Liver (tissue), 9 donors: Measurements from ENCODE around the gene GTF3C6. TPM values are rescaled to one million over a fixed set of nuclear protein-coding genes. Genes with fewer than 3 reads are reported as not detected.

Experiments used
- DNase-seq: peaks from one replicate; pipeline ENCODE4 v3.0.0-alpha.2; 2017; ENCODE audit warnings: low spot score
- H3K27ac ChIP-seq, 2 donors: one replicate each; pipeline ENCODE4 v1.7.0; 2013; ENCODE audit warnings: inconsistent platforms in 2 of 2, low read length in 2 of 2, control low read depth in 1 of 2, low read depth in 1 of 2, mild to moderate bottlenecking in 1 of 2
- H3K27me3 ChIP-seq, 4 donors: one replicate each; pipeline versions ENCODE4 v1.6.1 to v1.7.0; 2013; ENCODE audit warnings: low read length in 3 of 4, inconsistent platforms in 1 of 4, mild to moderate bottlenecking in 1 of 4, moderate library complexity in 1 of 4; ENCODE audit not compliant: control insufficient read depth in 4 of 4, insufficient read depth in 4 of 4
- H3K36me3 ChIP-seq, 4 donors: one replicate each; pipeline versions ENCODE4 v1.6.1 to v1.7.0; 2013; ENCODE audit warnings: low read length in 3 of 4, mild to moderate bottlenecking in 3 of 4, low read depth in 1 of 4, moderate library complexity in 1 of 4; ENCODE audit not compliant: control insufficient read depth in 4 of 4, insufficient read depth in 3 of 4
- H3K4me1 ChIP-seq, 4 donors: one replicate each; pipeline versions ENCODE4 v1.6.1 to v1.7.0; 2013; ENCODE audit warnings: low read length in 3 of 4, mild to moderate bottlenecking in 3 of 4, moderate library complexity in 1 of 4; ENCODE audit not compliant: control insufficient read depth in 4 of 4, insufficient read depth in 4 of 4
- H3K4me3 ChIP-seq, 3 donors: one replicate each; pipeline versions ENCODE4 v1.6.1 to v1.7.0; 2013; ENCODE audit warnings: low read length in 3 of 3, control low read depth in 1 of 3, low read depth in 1 of 3, mild to moderate bottlenecking in 1 of 3
- H3K9ac ChIP-seq, 2 donors: one replicate each; pipeline ENCODE4 v1.7.0; 2013; ENCODE audit warnings: low read length in 2 of 2, mild to moderate bottlenecking in 2 of 2, moderate library complexity in 2 of 2, control low read depth in 1 of 2, low read depth in 1 of 2
- H3K9me3 ChIP-seq, 4 donors: one replicate each; pipeline versions ENCODE4 v1.6.1 to v1.7.0; 2013; ENCODE audit warnings: low read length in 3 of 4; ENCODE audit not compliant: control insufficient read depth in 4 of 4
- FOXA1 ChIP-seq: IDR thresholded peaks from 2 replicates; pipeline ENCODE4 v1.6.1; 2016; ENCODE audit warnings: antibody characterized with exemption
- FOXA2 ChIP-seq: IDR thresholded peaks from 2 replicates; pipeline ENCODE4 v1.6.1; 2016; ENCODE audit warnings: antibody characterized with exemption
- HNF4A ChIP-seq, 2 donors: conservative IDR thresholded peaks; 2 replicates each; pipeline ENCODE4 v1.6.1; 2016; ENCODE audit warnings: antibody characterized with exemption in 2 of 2, mild to moderate bottlenecking in 2 of 2
- JUND ChIP-seq, 2 donors: IDR thresholded peaks; 2 replicates each; pipeline ENCODE4 v1.6.1; 2016; ENCODE audit warnings: antibody characterized with exemption in 2 of 2
- NR2F2 ChIP-seq: IDR thresholded peaks from 2 replicates; pipeline ENCODE4 v1.6.1; 2016; ENCODE audit warnings: antibody characterized with exemption
- RAD21 ChIP-seq, 2 donors: IDR thresholded peaks; 2 replicates each; pipeline ENCODE4 v1.6.1; 2016; ENCODE audit warnings: antibody characterized with exemption in 2 of 2, mild to moderate bottlenecking in 2 of 2
- RXRA ChIP-seq, 2 donors: IDR thresholded peaks; 2 replicates each; pipeline ENCODE4 v1.6.1; 2017 to 2018; ENCODE audit warnings: antibody characterized with exemption in 2 of 2, mild to moderate bottlenecking in 1 of 2
- SP1 ChIP-seq: IDR thresholded peaks from 2 replicates; pipeline ENCODE4 v1.6.1; 2018; ENCODE audit warnings: antibody characterized with exemption, mild to moderate bottlenecking
- TAF1 ChIP-seq: conservative IDR thresholded peaks from 2 replicates; pipeline ENCODE4 v1.6.1; 2016; ENCODE audit warnings: antibody characterized with exemption, mild to moderate bottlenecking
- YY1 ChIP-seq: IDR thresholded peaks from 2 replicates; pipeline ENCODE4 v1.6.1; 2016; ENCODE audit warnings: antibody characterized with exemption, mild to moderate bottlenecking
- WGBS: extraction: QIAGEN DNeasy Blood & Tissue Kit; methylation state at CpG from one replicate; pipeline ENCODE4 v1.1.7; 2013; 5-methylcytosine and 5-hydroxymethylcytosine counted together
- polyA plus RNA-seq, 2 donors: library from polyadenylated mRNA; stranded (reverse) in 1 of 2; unstranded in 1 of 2; fragments of 200-250 nt in 1 of 2; fragments of >200 nt in 1 of 2; fragmentation: Nextera tagmentation in 1 of 2; extraction: Ambion mirVana in 1 of 2; gene quantifications; one replicate each; pipeline versions ENCODE4 v1.2.1 to v1.2.3, GENCODE V29; 2013 to 2015
- total RNA-seq, 2 donors: library from RNA; depleted of rRNA; stranded (reverse); fragments of >200 nt; gene quantifications; one replicate each; pipeline ENCODE4 v1.2.3, GENCODE V29; 2014
- TF ChIP-seq, protein P1 (sequence below): IDR thresholded peaks from 2 replicates; pipeline ENCODE4 v1.6.1; 2016; ENCODE audit warnings: antibody characterized with exemption
- TF ChIP-seq, protein P2 (sequence below): IDR thresholded peaks from 2 replicates; pipeline ENCODE4 v1.6.1; 2016; ENCODE audit warnings: antibody characterized with exemption, mild to moderate bottlenecking
- TF ChIP-seq, protein P3 (sequence below): IDR thresholded peaks from 2 replicates; pipeline ENCODE4 v1.6.1; 2016; ENCODE audit warnings: antibody characterized with exemption
- donor health status: healthy.
- donor health status: healthy.
- donor health status: healthy.
- donor health status: healthy.
- donor health status: healthy.

Gene GTF3C6
- total and polyA plus RNA-seq, 4 donors, result 16.3 to 53.3 (median 22.2) TPM

DNA sequence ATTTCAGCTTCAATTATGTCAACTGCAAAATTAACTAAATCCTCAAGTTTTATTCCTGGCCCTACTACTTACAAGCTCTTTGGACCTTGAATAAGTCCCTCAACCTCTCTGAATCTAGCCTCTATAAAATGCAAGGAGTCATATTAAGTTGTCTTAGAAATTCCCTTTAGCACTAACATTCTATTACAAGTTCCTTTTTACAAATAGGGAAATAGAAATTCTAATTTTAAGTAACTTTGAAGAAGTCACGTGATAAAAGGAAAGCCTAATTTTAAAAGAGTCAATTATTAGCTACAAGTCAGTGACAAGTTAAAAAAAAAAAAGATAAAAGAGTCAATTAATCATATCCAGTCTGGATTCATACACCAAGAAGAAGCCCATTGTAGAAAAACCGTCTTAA is 24.6 kb upstream of the GTF3C6 start:
- 77% methylated on average over 2 of the region's 2 CpGs for WGBS

DNA sequence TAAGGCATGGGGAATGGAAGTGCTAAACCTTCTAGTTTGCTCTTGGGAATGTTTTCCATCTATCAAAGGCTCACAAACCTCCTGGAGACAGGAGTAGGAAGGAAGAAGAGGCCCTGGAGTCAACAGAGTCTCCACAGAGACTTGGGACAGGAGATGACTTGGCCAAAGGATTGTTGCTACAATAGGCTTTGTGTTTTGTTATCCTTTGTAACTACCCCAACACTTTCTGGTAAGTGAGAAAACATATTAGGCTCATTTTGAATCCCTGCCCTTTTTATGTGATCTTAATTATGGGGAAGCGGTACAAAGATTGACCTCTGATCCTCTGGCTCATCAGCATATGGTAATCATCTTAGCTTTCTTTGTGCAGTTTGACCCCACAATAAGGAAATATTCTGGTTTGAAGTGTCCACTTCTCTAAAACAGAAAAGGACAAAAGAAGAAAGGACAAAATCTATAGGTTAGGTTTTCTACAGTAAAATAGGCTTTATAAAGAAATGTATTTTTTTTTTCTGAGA is 24.1 kb upstream of the GTF3C6 start:
- Histone ChIP-seq H3K27ac (no peak overlapping the region), H3K4me3 (no peak overlapping the region), H3K4me1 (no peaks in the 10 kb centered on the region), H3K9me3 (no peaks in the 10 kb centered on the region), H3K27me3 (no peaks in the 10 kb centered on the region), H3K9ac (no peak overlapping the region), H3K36me3 (no peaks in the 10 kb centered on the region)
- WGBS, result 86% methylated on average over 1 of the region's 1 CpG
- no peak for TF ChIP-seq YY1
- TF ChIP-seq, protein P1, sequence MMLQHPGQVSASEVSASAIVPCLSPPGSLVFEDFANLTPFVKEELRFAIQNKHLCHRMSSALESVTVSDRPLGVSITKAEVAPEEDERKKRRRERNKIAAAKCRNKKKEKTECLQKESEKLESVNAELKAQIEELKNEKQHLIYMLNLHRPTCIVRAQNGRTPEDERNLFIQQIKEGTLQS, result no peak
- no peak for DNase-seq

More for the DNA sequence above, 24.6 kb upstream of the GTF3C6 start:
- Histone ChIP-seq H3K36me3 (no peaks in the 10 kb centered on the region), H3K9me3 (no peaks in the 10 kb centered on the region), H3K27ac (no peak overlapping the region), H3K4me1 (no peaks in the 10 kb centered on the region), H3K4me3 (no peak overlapping the region), H3K27me3 (no peaks in the 10 kb centered on the region), H3K9ac (no peak overlapping the region)
- no peak for DNase-seq
- no peak for TF ChIP-seq FOXA2
- TF ChIP-seq, protein P2, sequence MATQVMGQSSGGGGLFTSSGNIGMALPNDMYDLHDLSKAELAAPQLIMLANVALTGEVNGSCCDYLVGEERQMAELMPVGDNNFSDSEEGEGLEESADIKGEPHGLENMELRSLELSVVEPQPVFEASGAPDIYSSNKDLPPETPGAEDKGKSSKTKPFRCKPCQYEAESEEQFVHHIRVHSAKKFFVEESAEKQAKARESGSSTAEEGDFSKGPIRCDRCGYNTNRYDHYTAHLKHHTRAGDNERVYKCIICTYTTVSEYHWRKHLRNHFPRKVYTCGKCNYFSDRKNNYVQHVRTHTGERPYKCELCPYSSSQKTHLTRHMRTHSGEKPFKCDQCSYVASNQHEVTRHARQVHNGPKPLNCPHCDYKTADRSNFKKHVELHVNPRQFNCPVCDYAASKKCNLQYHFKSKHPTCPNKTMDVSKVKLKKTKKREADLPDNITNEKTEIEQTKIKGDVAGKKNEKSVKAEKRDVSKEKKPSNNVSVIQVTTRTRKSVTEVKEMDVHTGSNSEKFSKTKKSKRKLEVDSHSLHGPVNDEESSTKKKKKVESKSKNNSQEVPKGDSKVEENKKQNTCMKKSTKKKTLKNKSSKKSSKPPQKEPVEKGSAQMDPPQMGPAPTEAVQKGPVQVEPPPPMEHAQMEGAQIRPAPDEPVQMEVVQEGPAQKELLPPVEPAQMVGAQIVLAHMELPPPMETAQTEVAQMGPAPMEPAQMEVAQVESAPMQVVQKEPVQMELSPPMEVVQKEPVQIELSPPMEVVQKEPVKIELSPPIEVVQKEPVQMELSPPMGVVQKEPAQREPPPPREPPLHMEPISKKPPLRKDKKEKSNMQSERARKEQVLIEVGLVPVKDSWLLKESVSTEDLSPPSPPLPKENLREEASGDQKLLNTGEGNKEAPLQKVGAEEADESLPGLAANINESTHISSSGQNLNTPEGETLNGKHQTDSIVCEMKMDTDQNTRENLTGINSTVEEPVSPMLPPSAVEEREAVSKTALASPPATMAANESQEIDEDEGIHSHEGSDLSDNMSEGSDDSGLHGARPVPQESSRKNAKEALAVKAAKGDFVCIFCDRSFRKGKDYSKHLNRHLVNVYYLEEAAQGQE, result no peak
- no peak for TF ChIP-seq FOXA1
- TF ChIP-seq RXRA (IDR thresholded peaks at IDR 0.05), result no peak
- no peak for TF ChIP-seq NR2F2
- TF ChIP-seq RAD21 (IDR thresholded peaks at IDR 0.05), result no peak
- TF ChIP-seq TAF1, result no peak
- TF ChIP-seq, protein P1, result no peak
- TF ChIP-seq, protein P3, sequence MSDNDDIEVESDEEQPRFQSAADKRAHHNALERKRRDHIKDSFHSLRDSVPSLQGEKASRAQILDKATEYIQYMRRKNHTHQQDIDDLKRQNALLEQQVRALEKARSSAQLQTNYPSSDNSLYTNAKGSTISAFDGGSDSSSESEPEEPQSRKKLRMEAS, result no peak
- no peak for TF ChIP-seq SP1
- TF ChIP-seq HNF4A (conservative IDR thresholded peaks at IDR 0.05), result no peak
- TF ChIP-seq JUND (IDR thresholded peaks at IDR 0.05), result no peak

DNA sequence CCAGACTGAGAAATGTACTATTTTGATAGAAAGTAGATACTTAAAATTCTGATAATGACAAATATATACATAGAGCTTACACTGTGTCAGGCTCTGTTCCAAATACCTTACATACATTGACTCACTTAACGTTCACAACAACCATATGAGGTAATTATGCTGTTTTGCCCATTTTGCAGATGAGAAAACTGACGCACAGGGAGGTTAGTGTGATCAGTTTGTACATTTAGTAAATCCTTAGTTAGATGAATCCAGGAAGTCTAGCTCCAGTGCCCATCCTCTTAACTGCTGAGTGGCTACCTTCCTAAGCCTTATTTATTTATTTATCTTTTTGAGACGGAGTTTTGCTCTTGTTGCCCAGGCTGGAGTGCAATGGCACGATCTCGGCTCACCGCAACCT is 23.3 kb upstream of the GTF3C6 start:
- no peaks in the 10 kb centered on the region for H3K4me1 ChIP-seq
- H3K4me3 ChIP-seq, result no peak overlapping the region
- no peaks in the 10 kb centered on the region for H3K27me3 ChIP-seq
- DNase-seq, result no peak
- TF ChIP-seq RXRA (IDR thresholded peaks at IDR 0.05) (no peak), SP1 (no peak), NR2F2 (no peak), FOXA1 (no peak), FOXA2 (no peak)
- TF ChIP-seq, protein P2, result no peak
- TF ChIP-seq, protein P1, result no peak
- H3K36me3 ChIP-seq, result no peaks in the 10 kb centered on the region
- no peak overlapping the region for H3K9ac ChIP-seq
- H3K9me3 ChIP-seq, result no peaks in the 10 kb centered on the region
- whole genome bisulfite sequencing, result 91% methylated on average over 6 of the region's 6 CpGs
- H3K27ac ChIP-seq, result no peak overlapping the region
